Activated CD4-positive, alpha-beta T cell treated with anti-CD3 and anti-CD28 coated beads for 36 hours (primary cell): Measurements from ENCODE around the gene CWF19L1. TPM values are rescaled to one million over a fixed set of nuclear protein-coding genes. Genes with fewer than 3 reads are reported as not detected.
A peak's percentile ranks its signal among the peaks of the same experiment; 100 is the strongest.

ENCODE experiments used
- ATAC-seq: fragments of 200-7000 bp; cut with Tn5 transposase; one replicate; pipeline ENCODE4 v1.10.0; 2021; ENCODE audit warnings: mild to moderate bottlenecking, moderate library complexity
- CTCF ChIA-PET: fragments of 350-600 bp; sonication (Branson Sonifier 250); formaldehyde crosslinking; loops from one replicate; lab custom pipeline; 2021; ENCODE audit warnings: antibody characterized with exemption; lab: Charles Lee
- POLR2A ChIA-PET: fragments of 350-600 bp; sonication (Branson Sonifier 250); formaldehyde crosslinking; loops from one replicate; lab custom pipeline; 2021; ENCODE audit warnings: antibody characterized with exemption, inconsistent platforms; lab: Charles Lee
- DNase-seq: peaks from one replicate; pipeline ENCODE4 v3.0.0-alpha.2; 2020
- H3K27ac Mint-ChIP-seq: one replicate; pipeline ENCODE4 v1.8.0; 2021; ENCODE audit warnings: mixed read lengths
- H3K27me3 Mint-ChIP-seq: one replicate; pipeline ENCODE4 v1.8.0; 2021; ENCODE audit warnings: mixed read lengths
- H3K36me3 Mint-ChIP-seq: one replicate; pipeline ENCODE4 v1.8.0; 2021; ENCODE audit warnings: low read depth, mixed read lengths
- H3K4me1 Mint-ChIP-seq: one replicate; pipeline ENCODE4 v1.8.0; 2021; ENCODE audit warnings: mixed read lengths
- H3K4me3 Mint-ChIP-seq: one replicate; pipeline ENCODE4 v1.8.0; 2021; ENCODE audit warnings: mild to moderate bottlenecking, moderate library complexity, mixed read lengths
- H3K9me3 Mint-ChIP-seq: one replicate; pipeline ENCODE4 v1.8.0; 2021; ENCODE audit warnings: low read depth, mixed read lengths
- intact Hi-C, 2 experiments: fragments of 100-400 bp; cut with DNase I in 1 of 2; cut with micrococcal nuclease in 1 of 2; formaldehyde crosslinking; loops; one replicate each; pipeline versions ENCODE4 v1.14.2 to v1.15.1; 2022 to 2024; cut with DNase I, micrococcal nuclease
- total RNA-seq, 2 experiments: library from RNA; stranded (reverse); gene quantifications; one replicate each; pipeline ENCODE4 v1.2.3, GENCODE V29; 2021

Gene CWF19L1
- total RNA-seq, 2 experiments from 2014 or later: 43.4 to 47.5 TPM

- no peak for ATAC-seq
- H3K4me1 Mint-ChIP-seq: no peaks in the 10 kb centered on the region
- CTCF ChIA-PET: interaction anchor here (0.8 kb wide), 1 partner anchor 81 kb away, joined by 3 read pairs; no protein-coding TSS in a partner anchor
- DNase-seq: no peak
- intact Hi-C loops: no loop called here
- no peak overlapping the region for H3K4me3 Mint-ChIP-seq
- peaks cover 52% of the 10 kb centered on the region for H3K36me3 Mint-ChIP-seq
- no peaks in the 10 kb centered on the region for H3K27me3 Mint-ChIP-seq
- H3K9me3 Mint-ChIP-seq: no peaks in the 10 kb centered on the region
- H3K27ac Mint-ChIP-seq: no peak overlapping the region
- POLR2A ChIA-PET: no interaction called here
Observed at GRCh38 chr10:100253041-100253440, 14.4 kb downstream of the CWF19L1 start.

DNA sequence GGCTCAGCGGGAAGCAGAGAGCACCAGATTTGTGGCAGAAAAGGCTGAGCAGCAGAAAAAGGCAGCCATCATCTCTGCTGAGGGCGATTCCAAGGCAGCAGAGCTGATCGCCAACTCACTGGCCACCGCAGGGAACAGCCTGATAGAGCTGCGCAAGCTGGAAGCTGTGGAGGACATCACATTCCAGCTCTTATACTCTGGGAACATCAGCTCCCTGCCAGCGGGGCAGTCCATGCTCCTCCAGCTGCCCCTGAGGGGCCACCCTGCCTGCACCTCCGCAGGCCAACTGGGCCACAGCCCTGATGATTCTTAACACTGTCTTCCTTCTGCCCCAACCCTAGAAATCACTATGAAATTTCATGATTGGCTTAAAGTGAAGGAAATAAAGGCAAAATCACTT, 18.6 kb downstream of the CWF19L1 start:
- intact Hi-C loops: no loop called here
- Mint-ChIP-seq H3K4me1 (no peaks in the 10 kb centered on the region), H3K36me3 (peaks cover 44% of the 10 kb centered on the region), H3K4me3 (no peak overlapping the region), H3K27me3 (no peaks in the 10 kb centered on the region), H3K9me3 (no peaks in the 10 kb centered on the region), H3K27ac (no peak overlapping the region)
- DNase-seq: no peak
- POLR2A ChIA-PET: no interaction called here
- no peak for ATAC-seq
- CTCF ChIA-PET: no interaction called here

GRCh38 chr10:100245484-100246220, 21.8 kb downstream of the CWF19L1 start:
- Mint-ChIP-seq H3K36me3 (peaks cover 41% of the 10 kb centered on the region), H3K27ac (no peak overlapping the region), H3K4me1 (peaks cover 3% of the 10 kb centered on the region), H3K9me3 (no peaks in the 10 kb centered on the region), H3K4me3 (no peak overlapping the region), H3K27me3 (no peaks in the 10 kb centered on the region)
- ChIA-PET POLR2A (no interaction called here), CTCF (no interaction called here)
- DNase-seq (no peak), ATAC-seq (no peak)
- intact Hi-C loops: no loop called here

DNA sequence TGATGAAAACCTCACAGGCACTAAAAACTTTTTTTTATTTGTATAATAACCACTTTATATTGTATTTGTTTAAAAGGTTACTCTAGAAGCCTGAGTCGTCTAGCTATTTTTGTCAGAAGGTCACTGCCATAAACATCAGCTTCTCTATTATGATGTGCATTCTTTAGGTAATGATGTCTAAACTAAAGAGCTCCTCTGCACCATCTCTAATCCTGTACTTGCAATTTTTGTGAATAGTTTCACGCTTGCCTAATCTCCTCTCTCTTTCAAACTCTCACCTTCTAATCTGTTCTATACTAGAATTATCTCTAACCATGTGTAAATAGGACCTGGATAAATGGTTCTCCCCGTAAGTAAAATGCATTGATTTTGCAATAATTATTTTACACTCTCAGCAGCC, 27.6 kb downstream of the CWF19L1 start:
- peaks cover 11% of the 10 kb centered on the region for H3K4me1 Mint-ChIP-seq
- intact Hi-C loops: loop anchor here in 1 of 2 experiments (2.0 kb wide), 1 partner anchor 393 kb away; no protein-coding TSS in a partner anchor
- H3K4me3 Mint-ChIP-seq: no peak overlapping the region
- POLR2A ChIA-PET: no interaction called here
- no peaks in the 10 kb centered on the region for H3K27me3 Mint-ChIP-seq
- peaks cover 41% of the 10 kb centered on the region for H3K36me3 Mint-ChIP-seq
- no peak overlapping the region for H3K27ac Mint-ChIP-seq
- DNase-seq (no peak), ATAC-seq (no peak)
- CTCF ChIA-PET: interaction anchor here (0.7 to 3.4 kb wide), 8 partner anchors 10 to 1116 kb away, joined by 3 to 14 read pairs (median 4); no protein-coding TSS in a partner anchor
- no peaks in the 10 kb centered on the region for H3K9me3 Mint-ChIP-seq

DNA sequence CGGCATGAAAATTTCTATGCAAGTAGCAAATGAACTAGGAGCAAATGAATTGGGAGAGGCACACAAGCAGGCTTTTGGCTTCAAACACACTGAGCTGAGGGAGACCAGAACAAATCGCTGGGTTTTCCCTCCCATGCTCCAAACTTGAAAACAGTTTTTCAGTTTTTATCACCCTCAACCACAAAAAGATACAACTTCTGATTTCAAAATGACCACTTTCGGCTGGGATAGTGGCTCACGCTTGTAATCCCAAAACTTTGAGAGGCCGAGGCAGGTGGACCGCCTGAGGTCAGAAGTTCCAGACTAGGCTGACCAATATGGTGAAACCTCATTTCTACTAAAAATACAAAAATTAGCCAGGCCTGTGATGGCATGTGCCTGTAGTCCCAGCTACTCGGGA, 29.0 kb downstream of the CWF19L1 start:
- Mint-ChIP-seq H3K9me3 (no peaks in the 10 kb centered on the region), H3K4me3 (no peak overlapping the region), H3K27me3 (no peaks in the 10 kb centered on the region), H3K27ac (peak overlapping the region; percentile 33), H3K36me3 (peaks cover 41% of the 10 kb centered on the region), H3K4me1 (peaks cover 11% of the 10 kb centered on the region)
- ChIA-PET CTCF (interaction anchor here (3.4 kb wide), 1 partner anchor 12 kb away, joined by 14 read pairs; no protein-coding TSS in a partner anchor), POLR2A (no interaction called here)
- DNase-seq (no peak), ATAC-seq (no peak)
- intact Hi-C loops: no loop called here

GRCh38 chr10:100232101-100232500, 35.3 kb downstream of the CWF19L1 start:
- ChIA-PET POLR2A (interaction anchor here (0.5 kb wide), 1 partner anchor 40 kb away, joined by 3 read pairs; no protein-coding TSS in a partner anchor), CTCF (interaction anchor here (1.1 to 1.3 kb wide), 2 partner anchors 48 to 186 kb away, joined by 3 read pairs; no protein-coding TSS in a partner anchor)
- Mint-ChIP-seq H3K27me3 (no peaks in the 10 kb centered on the region), H3K4me1 (peaks cover 19% of the 10 kb centered on the region), H3K36me3 (peaks cover 24% of the 10 kb centered on the region), H3K27ac (no peak overlapping the region), H3K9me3 (no peaks in the 10 kb centered on the region), H3K4me3 (no peak overlapping the region)
- DNase-seq (no peak), ATAC-seq (no peak)
- intact Hi-C loops: no loop called here

- H3K27me3 Mint-ChIP-seq: no peaks in the 10 kb centered on the region
- H3K4me3 Mint-ChIP-seq: peak overlapping the region; percentile 84
- intact Hi-C loops: loop anchor here (1.0 to 2.0 kb wide), 6 partner anchors 37 to 498 kb away; partner anchors contain the start of genes ERLIN1 (in 2 of the 2), BLOC1S2 (in 1 of the 2), COX15 (in 1 of the 2) and CUTC (in 1 of the 2)
- peaks cover 19% of the 10 kb centered on the region for H3K4me1 Mint-ChIP-seq
- ChIA-PET CTCF (interaction anchor here (1.0 kb wide), 1 partner anchor 11 kb away, joined by 4 read pairs; no protein-coding TSS in a partner anchor), POLR2A (no interaction called here)
- H3K27ac Mint-ChIP-seq: peak overlapping the region; percentile 78
- DNase-seq: no peak
- H3K9me3 Mint-ChIP-seq: no peaks in the 10 kb centered on the region
- no peak for ATAC-seq
- peaks cover 23% of the 10 kb centered on the region for H3K36me3 Mint-ChIP-seq
Observed at GRCh38 chr10:100229819-100230422, 37.5 kb downstream of the CWF19L1 start.

GRCh38 chr10:100223879-100224278, 43.6 kb downstream of the CWF19L1 start:
- Mint-ChIP-seq H3K4me1 (peaks cover 10% of the 10 kb centered on the region), H3K27me3 (no peaks in the 10 kb centered on the region), H3K27ac (no peak overlapping the region), H3K4me3 (no peak overlapping the region), H3K9me3 (no peaks in the 10 kb centered on the region), H3K36me3 (peaks cover 37% of the 10 kb centered on the region)
- ChIA-PET POLR2A (interaction anchor here (0.6 to 0.8 kb wide), 2 partner anchors 9 to 36 kb away, joined by 5 to 6 read pairs; no protein-coding TSS in a partner anchor), CTCF (interaction anchor here (0.6 to 1.2 kb wide), 6 partner anchors 16 to 564 kb away, joined by 3 to 4 read pairs (median 3); no protein-coding TSS in a partner anchor)
- no peak for DNase-seq
- no peak for ATAC-seq
- intact Hi-C loops: no loop called here

- peaks cover 45% of the 10 kb centered on the region for H3K36me3 Mint-ChIP-seq
- no peaks in the 10 kb centered on the region for H3K9me3 Mint-ChIP-seq
- H3K27me3 Mint-ChIP-seq: no peaks in the 10 kb centered on the region
- peaks cover 2% of the 10 kb centered on the region for H3K4me1 Mint-ChIP-seq
- POLR2A ChIA-PET: no interaction called here
- DNase-seq: no peak
- intact Hi-C loops: no loop called here
- no peak for ATAC-seq
- H3K27ac Mint-ChIP-seq: no peak overlapping the region
- CTCF ChIA-PET: interaction anchor here (1.6 kb wide), 1 partner anchor 17 kb away, joined by 4 read pairs; no protein-coding TSS in a partner anchor
- no peak overlapping the region for H3K4me3 Mint-ChIP-seq
Observed at GRCh38 chr10:100222529-100222928, 44.9 kb downstream of the CWF19L1 start.

DNA sequence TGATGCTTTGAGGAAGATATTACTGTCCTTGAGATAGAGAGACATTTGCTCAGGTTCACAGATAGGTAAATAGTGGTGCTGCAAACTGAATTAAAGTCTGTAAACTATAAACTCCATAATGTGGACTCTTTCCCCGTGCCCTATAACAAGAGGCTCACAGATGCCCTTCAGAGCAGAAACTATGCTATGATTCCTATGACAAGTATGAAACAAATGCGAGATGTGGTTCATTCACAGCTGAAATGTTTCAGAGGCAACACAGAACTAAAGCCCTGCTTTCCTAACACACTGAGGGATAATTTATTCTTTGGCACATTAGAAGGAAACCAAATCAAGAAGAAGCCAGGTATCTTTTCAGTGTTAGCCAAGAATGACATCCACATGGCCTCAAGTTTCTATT, 51.4 kb downstream of the CWF19L1 start:
- Mint-ChIP-seq H3K9me3 (no peaks in the 10 kb centered on the region), H3K4me1 (no peaks in the 10 kb centered on the region), H3K27ac (no peak overlapping the region), H3K4me3 (no peak overlapping the region), H3K27me3 (no peaks in the 10 kb centered on the region), H3K36me3 (peaks cover 52% of the 10 kb centered on the region)
- DNase-seq (no peak), ATAC-seq (no peak)
- intact Hi-C loops: no loop called here
- ChIA-PET CTCF (interaction anchor here (1.2 to 1.4 kb wide), 2 partner anchors 10 to 208 kb away, joined by 3 to 10 read pairs; no protein-coding TSS in a partner anchor), POLR2A (no interaction called here)

DNA sequence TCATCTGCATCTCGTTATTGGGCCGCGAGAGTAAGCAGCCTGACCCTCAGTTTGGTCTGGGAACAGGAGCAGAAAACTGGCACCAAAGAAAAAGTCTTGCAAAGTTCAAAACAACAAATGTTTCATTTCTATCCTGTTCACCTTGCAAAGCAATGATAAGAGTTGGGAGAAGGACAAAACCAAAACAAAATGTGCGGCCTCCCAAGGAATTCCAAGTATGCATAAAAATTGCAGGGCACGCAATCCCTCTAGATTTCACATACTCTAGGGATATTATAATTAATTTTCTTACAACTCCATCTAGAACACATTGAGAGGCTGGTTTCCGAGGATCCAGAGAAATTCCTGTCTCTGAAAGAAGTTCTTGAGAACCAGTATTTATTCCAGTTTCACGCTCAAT, 58.1 kb downstream of the CWF19L1 start:
- DNase-seq: no peak
- no peak for ATAC-seq
- intact Hi-C loops: no loop called here
- Mint-ChIP-seq H3K9me3 (no peaks in the 10 kb centered on the region), H3K27me3 (no peaks in the 10 kb centered on the region), H3K4me1 (peaks cover 1% of the 10 kb centered on the region), H3K36me3 (peaks cover 43% of the 10 kb centered on the region), H3K4me3 (no peak overlapping the region), H3K27ac (no peak overlapping the region)
- POLR2A ChIA-PET: no interaction called here
- CTCF ChIA-PET: no interaction called here
